A375 (cell line): Measurements from ENCODE around the gene LGALS9C. TPM values are rescaled to one million over a fixed set of nuclear protein-coding genes. Genes with fewer than 3 reads are reported as not detected.

Experiments used
- small RNA-seq: library from RNA; depleted of rRNA; stranded (forward); fragments of <200 nt; gene quantifications from one replicate; pipeline ENCODE3, GENCODE V24; 2014
- total RNA-seq: library from RNA; depleted of rRNA; stranded (reverse); fragments of >200 nt; shearing (Covaris generic); gene quantifications from 2 replicates; pipeline ENCODE4 v1.2.3, GENCODE V29; 2014; rRNA removed

Gene LGALS9C
- total RNA-seq = not detected in 2 replicates

DNA sequence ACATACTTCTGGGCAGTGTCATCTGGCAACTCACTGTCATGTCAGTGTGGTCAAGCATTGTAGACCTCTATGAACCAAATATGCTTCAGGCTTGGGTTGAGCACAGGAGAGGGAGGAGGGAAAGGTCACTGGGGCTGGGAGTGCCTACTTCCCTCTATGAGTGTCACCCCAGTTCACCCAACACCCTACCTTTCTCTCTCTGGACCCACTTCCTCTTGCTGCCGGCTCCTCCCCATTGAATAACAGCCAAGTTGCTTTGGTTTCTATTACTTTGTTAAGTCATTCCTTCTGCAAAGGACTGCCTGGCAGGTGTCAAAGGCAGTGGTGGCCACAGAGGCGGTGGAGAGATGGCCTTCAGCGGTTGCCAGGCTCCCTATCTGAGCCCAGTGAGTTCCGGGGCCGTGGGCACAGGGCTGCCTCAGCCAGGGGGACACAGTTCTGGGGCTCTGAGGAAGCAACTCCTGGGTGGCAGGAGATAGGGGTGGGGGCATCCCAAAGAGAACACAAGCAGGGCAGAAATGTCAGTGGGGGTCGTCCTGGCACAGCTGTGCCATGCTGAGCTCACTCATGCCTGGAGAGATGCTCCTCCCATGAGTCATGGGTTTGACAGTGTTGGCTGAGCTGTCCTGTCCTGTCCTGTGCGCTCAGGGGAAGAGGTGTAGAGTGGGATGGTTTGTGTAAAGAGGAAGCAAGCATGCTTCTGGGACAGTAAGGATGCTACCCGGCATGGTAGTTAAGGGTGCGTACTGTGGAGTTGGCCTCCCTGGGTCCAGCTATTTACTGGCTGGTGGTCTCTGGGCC is at the start of gene LGALS9C:
Gene LGALS9C, plus strand, starts transcription at position 282 of the 801 bp plus-strand sequence. Its CDS starts 66 bp downstream, at position 348.

Small RNA genes lying within 50 kb of the gene (small RNA-seq; reads per million reads assigned to genes)
- not detected for gene AL353997.1
- gene AL353997.4 = not detected

Other genes with a start within 250 kb of the LGALS9C start
- 212 and 214 TPM in 2 replicates for gene FLII, start 218.1 kb upstream of the LGALS9C start, total RNA-seq
- gene MIEF2, start 216.1 kb upstream of the LGALS9C start, total RNA-seq = 8.5 and 20.4 TPM in 2 replicates
- 63.3 and 65.4 TPM in 2 replicates for gene TOP3A, start 161.8 kb upstream of the LGALS9C start, total RNA-seq
- 11.1 and 11.2 TPM in 2 replicates for gene SMCR8, start 161.5 kb upstream of the LGALS9C start, total RNA-seq
- 48.1 and 49.9 TPM in 2 replicates for gene SHMT1, start 113.2 kb upstream of the LGALS9C start, total RNA-seq
- 0.23 TPM in 1 of 2 replicates, not detected in the other for gene EVPLL, start 99.0 kb upstream of the LGALS9C start, total RNA-seq
- not detected in 2 replicates for gene TBC1D28, start 167.6 kb downstream of the LGALS9C start, total RNA-seq
- gene FOXO3B, start 205.5 kb downstream of the LGALS9C start, total RNA-seq = 4.8 and 8.9 TPM in 2 replicates